OCI-LY7 (cell line): ENCODE results near the gene AR. TPM values are rescaled to one million over a fixed set of nuclear protein-coding genes. Genes with fewer than 3 reads are reported as not detected.

ENCODE experiments used
- BruUV-seq: library from RNA; stranded (reverse); fragments of 400-500 nt; replicated peaks from 2 replicates; lab custom pipeline; 2021; lab: Mats Ljungman, UMichigan
- CTCF ChIA-PET: fragments of 300-600 bp; sonication (Branson Sonifier 250); formaldehyde crosslinking; loops from one replicate; lab custom pipeline; 2022; ENCODE audit warnings: antibody characterized with exemption; ENCODE audit not compliant: unreplicated experiment; lab: Charles Lee
- POLR2A ChIA-PET: fragments of 300-600 bp; sonication (Branson Sonifier 250); formaldehyde crosslinking; loops from one replicate; lab custom pipeline; 2022; ENCODE audit warnings: antibody characterized with exemption; lab: Charles Lee
- DNase-seq: peaks from one replicate; pipeline ENCODE4 v3.0.0-alpha.2; 2015; ENCODE audit warnings: low spot score
- H2AFZ ChIP-seq: fragments of 200-600 bp; sonication (generic), shearing (Covaris generic); 2 replicates; pipeline ENCODE4 v1.6.1; 2014; ENCODE audit warnings: mild to moderate bottlenecking, antibody characterized with exemption, low read length, moderate library complexity
- H3K27ac ChIP-seq: fragments of 200-600 bp; sonication (generic); 2 replicates; pipeline ENCODE4 v1.5.1; 2014; ENCODE audit warnings: mixed run types, low read depth, mild to moderate bottlenecking, moderate library complexity, low read length, inconsistent platforms; ENCODE audit not compliant: poor library complexity, severe bottlenecking
- H3K36me3 ChIP-seq: fragments of 200-600 bp; sonication (generic); 2 replicates; pipeline ENCODE4 v1.6.1; 2014; ENCODE audit warnings: mild to moderate bottlenecking, antibody characterized with exemption, low read length, moderate library complexity, mixed read lengths; ENCODE audit not compliant: insufficient read depth
- H3K4me1 ChIP-seq: fragments of 200-600 bp; sonication (generic); 2 replicates; pipeline ENCODE4 v1.5.1; 2014; ENCODE audit warnings: mild to moderate bottlenecking, low read length; ENCODE audit not compliant: insufficient read depth, poor library complexity, severe bottlenecking
- H3K4me2 ChIP-seq: fragments of 200-600 bp; sonication (generic); 2 replicates; pipeline ENCODE4 v1.6.1; 2014; ENCODE audit warnings: mild to moderate bottlenecking, low read length
- H3K4me3 ChIP-seq: fragments of 200-600 bp; sonication (generic); 2 replicates; pipeline ENCODE4 v1.5.1; 2014; ENCODE audit warnings: mild to moderate bottlenecking, low read depth, low read length; ENCODE audit not compliant: poor library complexity, severe bottlenecking
- H3K79me2 ChIP-seq: fragments of 200-600 bp; sonication (generic); 2 replicates; pipeline ENCODE4 v1.6.1; 2016; ENCODE audit warnings: low read depth, mild to moderate bottlenecking, low read length, moderate library complexity, mixed read lengths; ENCODE audit not compliant: insufficient read depth
- H3K9me2 ChIP-seq: fragments of 200-600 bp; sonication (generic); 2 replicates; pipeline ENCODE4 v1.6.1; 2016; ENCODE audit warnings: mild to moderate bottlenecking, low read length, mixed read lengths; ENCODE audit not compliant: insufficient read depth
- H3K9me3 ChIP-seq: fragments of 200-600 bp; sonication (generic); 2 replicates; pipeline ENCODE4 v1.6.1; 2014; ENCODE audit warnings: mild to moderate bottlenecking, mixed run types, low read length, mixed read lengths
- H4K20me1 ChIP-seq: fragments of 200-600 bp; sonication (generic); 2 replicates; pipeline ENCODE4 v1.6.1; 2014; ENCODE audit warnings: mild to moderate bottlenecking, antibody characterized with exemption, low read length, moderate library complexity, mixed read lengths; ENCODE audit not compliant: insufficient read depth
- EZH2phosphoT487 ChIP-seq: fragments of 200-600 bp; sonication (generic); IDR thresholded peaks from 2 replicates; pipeline ENCODE4 v1.6.1; 2018; ENCODE audit warnings: low read depth, borderline replicate concordance, mild to moderate bottlenecking, mixed run types, antibody characterized with exemption, low read length, moderate library complexity, mixed read lengths
- intact Hi-C: fragments of 100-400 bp; cut with micrococcal nuclease; formaldehyde crosslinking; loops from one replicate; pipeline ENCODE4 v1.10.0; 2022; ENCODE audit not compliant: unreplicated experiment
- total RNA-seq, 2 experiments: library from RNA; depleted of rRNA in 1 of 2; stranded (reverse); fragments of >200 nt in 1 of 2; shearing (Covaris generic) in 1 of 2; gene quantifications; 2 replicates each; pipeline ENCODE4 v1.2.3, GENCODE V29; 2014 to 2022
- TF ChIP-seq, protein P1 (sequence below): fragments of 200-600 bp; sonication (generic); conservative IDR thresholded peaks from 2 replicates; pipeline ENCODE4 v1.5.1; 2014; ENCODE audit warnings: mild to moderate bottlenecking, antibody characterized with exemption, low read length, moderate library complexity, mixed read lengths

The AR gene
- total RNA-seq, 2 experiments from 2014 or later, result not detected

DNA sequence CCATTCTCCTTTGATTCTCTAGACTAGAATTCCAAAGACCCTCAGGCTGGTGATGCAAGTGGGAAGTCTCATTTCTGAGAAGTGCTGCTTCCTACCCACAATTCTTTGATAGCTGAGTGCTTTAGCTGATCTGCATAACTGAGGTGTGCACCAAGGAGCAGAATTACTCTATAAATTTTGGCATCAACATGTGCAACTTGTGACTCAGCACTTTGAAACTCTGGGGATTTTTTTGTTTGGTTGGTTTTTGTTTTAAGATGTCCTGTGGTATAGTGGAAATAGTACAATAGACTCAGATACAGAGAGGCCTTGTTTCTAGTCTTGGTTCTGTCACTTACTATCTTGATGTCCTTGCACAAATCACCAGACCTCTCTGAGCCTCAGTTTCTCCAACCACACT is 148.4 kb downstream of the AR start:
- no peak for DNase-seq
- no peaks in the 10 kb centered on the region for H3K9me3 ChIP-seq
- H3K4me1 ChIP-seq, result no peaks in the 10 kb centered on the region
- no peak overlapping the region for H3K27ac ChIP-seq
- H3K4me2 ChIP-seq, result no peak overlapping the region
- CTCF ChIA-PET, result no interaction called here
- H3K9me2 ChIP-seq, result no peaks in the 10 kb centered on the region
- no peak overlapping the region for H2AFZ ChIP-seq
- H3K4me3 ChIP-seq, result no peak overlapping the region
- no TSS peak for BruUV-seq
- POLR2A ChIA-PET, result no interaction called here
- no peaks in the 10 kb centered on the region for H3K36me3 ChIP-seq
- H3K79me2 ChIP-seq, result no peaks in the 10 kb centered on the region
- TF ChIP-seq, protein P1, sequence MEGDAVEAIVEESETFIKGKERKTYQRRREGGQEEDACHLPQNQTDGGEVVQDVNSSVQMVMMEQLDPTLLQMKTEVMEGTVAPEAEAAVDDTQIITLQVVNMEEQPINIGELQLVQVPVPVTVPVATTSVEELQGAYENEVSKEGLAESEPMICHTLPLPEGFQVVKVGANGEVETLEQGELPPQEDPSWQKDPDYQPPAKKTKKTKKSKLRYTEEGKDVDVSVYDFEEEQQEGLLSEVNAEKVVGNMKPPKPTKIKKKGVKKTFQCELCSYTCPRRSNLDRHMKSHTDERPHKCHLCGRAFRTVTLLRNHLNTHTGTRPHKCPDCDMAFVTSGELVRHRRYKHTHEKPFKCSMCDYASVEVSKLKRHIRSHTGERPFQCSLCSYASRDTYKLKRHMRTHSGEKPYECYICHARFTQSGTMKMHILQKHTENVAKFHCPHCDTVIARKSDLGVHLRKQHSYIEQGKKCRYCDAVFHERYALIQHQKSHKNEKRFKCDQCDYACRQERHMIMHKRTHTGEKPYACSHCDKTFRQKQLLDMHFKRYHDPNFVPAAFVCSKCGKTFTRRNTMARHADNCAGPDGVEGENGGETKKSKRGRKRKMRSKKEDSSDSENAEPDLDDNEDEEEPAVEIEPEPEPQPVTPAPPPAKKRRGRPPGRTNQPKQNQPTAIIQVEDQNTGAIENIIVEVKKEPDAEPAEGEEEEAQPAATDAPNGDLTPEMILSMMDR, result no peak
- no peak for TF ChIP-seq EZH2phosphoT487
- intact Hi-C loops, result no loop called here
- H4K20me1 ChIP-seq, result no peaks in the 10 kb centered on the region

DNA sequence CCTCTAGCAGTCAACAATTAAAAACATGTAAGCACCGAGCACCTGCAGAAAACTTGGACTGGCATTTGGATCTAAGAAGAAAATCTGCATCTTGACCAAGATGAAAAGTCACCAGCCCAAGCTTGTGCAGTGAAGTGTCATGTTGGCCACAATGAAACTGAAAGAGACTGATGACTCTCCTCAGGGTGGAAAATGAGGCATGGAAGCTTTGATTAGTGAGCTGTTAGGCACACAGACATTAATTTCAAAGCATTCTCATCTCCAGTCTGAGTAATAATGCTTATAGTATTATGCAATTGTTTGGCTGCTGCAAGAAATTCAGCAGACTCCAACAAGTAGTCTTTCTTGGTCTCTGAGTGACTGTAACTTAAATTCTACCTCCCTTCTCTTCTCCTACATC is 150.1 kb downstream of the AR start:
- Histone ChIP-seq H4K20me1 (no peaks in the 10 kb centered on the region), H3K27ac (no peak overlapping the region), H3K79me2 (no peaks in the 10 kb centered on the region), H3K4me2 (no peak overlapping the region), H3K9me3 (no peaks in the 10 kb centered on the region), H3K4me3 (no peak overlapping the region), H2AFZ (no peak overlapping the region), H3K4me1 (no peaks in the 10 kb centered on the region), H3K9me2 (no peaks in the 10 kb centered on the region), H3K36me3 (no peaks in the 10 kb centered on the region)
- no peak for DNase-seq
- intact Hi-C loops, result no loop called here
- no peak for TF ChIP-seq EZH2phosphoT487
- TF ChIP-seq, protein P1, result no peak
- CTCF ChIA-PET, result no interaction called here
- POLR2A ChIA-PET, result no interaction called here
- no TSS peak for BruUV-seq

DNA sequence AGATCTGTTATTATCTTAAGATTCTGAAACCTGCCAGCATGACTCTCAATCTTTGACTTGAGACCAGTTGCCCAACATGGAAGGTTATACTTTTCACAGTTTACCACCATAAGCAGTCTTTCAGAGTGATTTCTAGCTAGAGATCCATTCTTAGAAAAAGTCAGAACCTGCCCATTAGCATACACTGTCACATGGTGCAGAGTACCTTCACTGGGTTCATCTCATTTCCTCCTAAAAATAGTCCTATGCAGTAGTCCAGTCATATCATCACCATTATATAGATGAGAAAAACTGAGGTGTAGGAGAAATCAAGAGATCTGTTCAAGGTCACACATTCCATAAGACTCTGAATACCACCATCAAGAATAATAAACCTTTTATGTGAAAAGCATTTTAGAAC is 153.6 kb downstream of the AR start:
- H4K20me1 ChIP-seq, result no peaks in the 10 kb centered on the region
- intact Hi-C loops, result no loop called here
- no peak for DNase-seq
- H3K4me3 ChIP-seq, result no peak overlapping the region
- H3K79me2 ChIP-seq, result no peaks in the 10 kb centered on the region
- no peaks in the 10 kb centered on the region for H3K36me3 ChIP-seq
- TF ChIP-seq, protein P1, result no peak
- TF ChIP-seq EZH2phosphoT487, result no peak
- BruUV-seq, result no TSS peak
- H3K27ac ChIP-seq, result no peak overlapping the region
- H3K4me1 ChIP-seq, result no peaks in the 10 kb centered on the region
- H3K9me3 ChIP-seq, result no peaks in the 10 kb centered on the region
- H3K4me2 ChIP-seq, result no peak overlapping the region
- CTCF ChIA-PET, result no interaction called here
- no peaks in the 10 kb centered on the region for H3K9me2 ChIP-seq
- POLR2A ChIA-PET, result no interaction called here
- H2AFZ ChIP-seq, result no peak overlapping the region
